OCI-LY1 (cell line): Measurements from ENCODE around the gene ANKRD31.
"Not testable (repeated sequence)": the region's sequence is repeated elsewhere in the genome, so short reads cannot be mapped to it uniquely, and the experiment has no call there.

Source experiments
- H2AFZ ChIP-seq: fragments of 200-600 bp; sonication (generic), shearing (Covaris generic); 2 replicates; pipeline ENCODE4 v1.6.0; 2014; ENCODE audit warnings: antibody characterized with exemption, mild to moderate bottlenecking, low read length
- H3F3A ChIP-seq: fragments of 200-600 bp; sonication (generic), shearing (Covaris generic); 2 replicates; pipeline ENCODE4 v1.6.0; 2014; ENCODE audit warnings: mild to moderate bottlenecking, antibody characterized with exemption, low read length, moderate library complexity; ENCODE audit not compliant: insufficient read depth
- H3K27ac ChIP-seq: fragments of 200-600 bp; sonication (generic); 2 replicates; pipeline ENCODE4 v1.5.1; 2014; ENCODE audit warnings: low read length, mixed run types, mild to moderate bottlenecking, low read depth; ENCODE audit not compliant: poor library complexity, severe bottlenecking
- H3K27me3 ChIP-seq: fragments of 200-600 bp; sonication (generic); 2 replicates; pipeline ENCODE4 v1.6.0; 2014; ENCODE audit warnings: antibody characterized with exemption, mild to moderate bottlenecking, low read length, moderate library complexity; ENCODE audit not compliant: insufficient read depth
- H3K36me3 ChIP-seq: fragments of 200-600 bp; sonication (generic); 2 replicates; pipeline ENCODE4 v1.6.1; 2014; ENCODE audit warnings: mild to moderate bottlenecking, antibody characterized with exemption, low read length, moderate library complexity, mixed read lengths; ENCODE audit not compliant: insufficient read depth
- H3K4me1 ChIP-seq: fragments of 200-600 bp; sonication (generic); 2 replicates; pipeline ENCODE4 v1.5.1; 2014; ENCODE audit warnings: mild to moderate bottlenecking, low read length, moderate library complexity; ENCODE audit not compliant: insufficient read depth, severe bottlenecking
- H3K4me2 ChIP-seq: fragments of 200-600 bp; sonication (generic), shearing (Covaris generic); 2 replicates; pipeline ENCODE4 v1.6.1; 2014; ENCODE audit warnings: low read length
- H3K4me3 ChIP-seq: fragments of 200-600 bp; sonication (generic); 2 replicates; pipeline ENCODE4 v1.5.1; 2014; ENCODE audit warnings: low read length, low read depth, mild to moderate bottlenecking, mixed read lengths; ENCODE audit not compliant: poor library complexity, severe bottlenecking
- H3K79me2 ChIP-seq: fragments of 200-600 bp; shearing (Covaris generic); 2 replicates; pipeline ENCODE4 v1.6.1; 2016; ENCODE audit warnings: mixed run types, low read length, mixed read lengths; ENCODE audit not compliant: insufficient read depth
- H3K9ac ChIP-seq: fragments of 200-600 bp; sonication (generic), shearing (Covaris generic); 2 replicates; pipeline ENCODE4 v1.6.1; 2014; ENCODE audit warnings: mild to moderate bottlenecking, low read length, mixed read lengths
- H3K9me2 ChIP-seq: fragments of 200-600 bp; sonication (generic), shearing (Covaris generic); 2 replicates; pipeline ENCODE4 v1.6.1; 2014; ENCODE audit warnings: low read depth, mild to moderate bottlenecking, low read length, mixed read lengths
- H3K9me3 ChIP-seq: fragments of 200-600 bp; shearing (Covaris generic); 2 replicates; pipeline ENCODE4 v1.6.1; 2014; ENCODE audit warnings: low read length, mixed read lengths
- H4K20me1 ChIP-seq: fragments of 200-600 bp; sonication (generic), shearing (Covaris generic); 2 replicates; pipeline ENCODE4 v1.6.0; 2016; ENCODE audit warnings: mild to moderate bottlenecking, low read length; ENCODE audit not compliant: insufficient read depth
- CTCF ChIP-seq: fragments of 200-600 bp; sonication (generic), shearing (Covaris generic); IDR thresholded peaks from 2 replicates; pipeline ENCODE4 v1.5.1; 2017; ENCODE audit warnings: mild to moderate bottlenecking, antibody characterized with exemption, low read length, moderate library complexity, mixed read lengths
- EZH2 ChIP-seq: fragments of 200-600 bp; sonication (generic), shearing (Covaris generic); IDR thresholded peaks from 2 replicates; pipeline ENCODE4 v1.8.0; 2017; ENCODE audit warnings: borderline replicate concordance, mixed run types, mild to moderate bottlenecking, antibody characterized with exemption, low read length, moderate library complexity, mixed read lengths

ANKRD31 gene

DNA sequence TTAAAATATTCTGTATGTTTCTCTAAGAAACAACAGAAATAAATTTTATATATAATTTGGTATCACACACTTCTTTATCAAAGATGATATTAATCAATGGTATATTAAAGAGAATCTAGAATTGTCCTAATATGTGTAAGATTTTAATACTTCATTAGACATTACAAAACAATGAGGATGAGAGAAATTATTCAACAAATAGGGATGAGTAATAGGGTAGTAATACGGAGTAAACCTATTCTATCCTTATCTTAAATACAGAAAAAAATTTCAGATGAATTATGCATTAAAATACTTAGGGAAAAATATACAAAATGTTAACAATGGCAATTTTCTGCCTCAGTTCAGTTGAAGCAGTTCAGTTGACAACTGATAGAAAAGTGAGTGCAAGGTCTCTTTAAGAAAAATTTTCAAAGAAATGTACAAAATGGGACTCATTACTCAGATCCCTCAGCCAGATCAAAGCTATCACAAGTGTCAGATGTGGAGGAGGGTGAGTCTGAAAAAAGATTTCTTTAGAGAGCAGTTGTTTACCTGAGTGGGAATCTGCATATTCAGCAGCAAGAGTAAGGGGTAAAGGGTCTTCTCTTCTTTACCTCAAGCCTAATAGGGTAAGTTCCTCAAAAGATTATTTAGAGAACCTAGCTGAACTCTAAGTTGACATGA lies 127.6 kb downstream of the ANKRD31 start:
- no peak overlapping the region for H3K27ac ChIP-seq
- H3K9me2 ChIP-seq, result no peaks in the 10 kb centered on the region
- no peaks in the 10 kb centered on the region for H3K36me3 ChIP-seq

GRCh38 chr5:75108515-75108914 lies 128.2 kb downstream of the ANKRD31 start:
- H3K4me2 ChIP-seq, result no peak overlapping the region
- no peak overlapping the region for H2AFZ ChIP-seq
- H3K27me3 ChIP-seq, result no peaks in the 10 kb centered on the region
- no peak overlapping the region for H3K9ac ChIP-seq
- H3K36me3 ChIP-seq, result no peaks in the 10 kb centered on the region
- no peaks in the 10 kb centered on the region for H4K20me1 ChIP-seq
- H3K4me1 ChIP-seq, result no peaks in the 10 kb centered on the region
- no peak overlapping the region for H3K4me3 ChIP-seq
- H3K9me2 ChIP-seq, result no peaks in the 10 kb centered on the region
- no peak overlapping the region for H3K27ac ChIP-seq
- no peaks in the 10 kb centered on the region for H3K79me2 ChIP-seq
- H3F3A ChIP-seq, result no peaks in the 10 kb centered on the region
- H3K9me3 ChIP-seq, result no peaks in the 10 kb centered on the region
- TF ChIP-seq EZH2 (no peak), CTCF (no peak)

More for the DNA sequence above, 127.6 kb downstream of the ANKRD31 start:
- TF ChIP-seq EZH2, result no peak
- TF ChIP-seq CTCF, result no peak
- no peaks in the 10 kb centered on the region for H3K4me1 ChIP-seq
- no peak overlapping the region for H3K9ac ChIP-seq
- no peaks in the 10 kb centered on the region for H4K20me1 ChIP-seq
- no peak overlapping the region for H3K4me3 ChIP-seq
- no peaks in the 10 kb centered on the region for H3K27me3 ChIP-seq
- no peaks in the 10 kb centered on the region for H3K79me2 ChIP-seq
- no peak overlapping the region for H3K4me2 ChIP-seq
- no peaks in the 10 kb centered on the region for H3F3A ChIP-seq
- H2AFZ ChIP-seq, result no peak overlapping the region
- H3K9me3 ChIP-seq, result no peaks in the 10 kb centered on the region

DNA sequence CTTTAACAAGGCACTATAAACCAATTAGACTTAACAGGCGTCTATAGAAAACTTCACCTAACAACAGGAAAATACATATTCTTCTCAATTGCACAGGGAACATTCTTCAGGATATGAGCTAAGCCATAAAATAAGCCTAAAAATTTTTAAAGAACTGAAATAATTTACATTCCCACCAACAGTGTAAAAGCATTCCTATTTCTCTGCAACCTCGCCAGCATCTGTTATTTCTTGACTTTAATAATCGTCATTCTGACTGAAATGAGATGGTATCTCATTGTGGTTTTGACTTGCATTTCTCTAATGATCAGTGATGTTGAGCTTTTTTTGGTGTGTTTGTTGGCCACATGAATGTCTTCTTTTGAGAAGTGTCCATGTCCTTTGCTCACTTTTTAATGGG lies 140.7 kb downstream of the ANKRD31 start:
- H3K4me1 ChIP-seq, H3K4me2 ChIP-seq, H3K36me3 ChIP-seq, H3K9me2 ChIP-seq, H3K79me2 ChIP-seq, H3F3A ChIP-seq, H3K4me3 ChIP-seq, H3K9ac ChIP-seq, H2AFZ ChIP-seq, H3K27ac ChIP-seq, H3K9me3 ChIP-seq, H4K20me1 ChIP-seq, H3K27me3 ChIP-seq: not testable (repeated sequence)

DNA sequence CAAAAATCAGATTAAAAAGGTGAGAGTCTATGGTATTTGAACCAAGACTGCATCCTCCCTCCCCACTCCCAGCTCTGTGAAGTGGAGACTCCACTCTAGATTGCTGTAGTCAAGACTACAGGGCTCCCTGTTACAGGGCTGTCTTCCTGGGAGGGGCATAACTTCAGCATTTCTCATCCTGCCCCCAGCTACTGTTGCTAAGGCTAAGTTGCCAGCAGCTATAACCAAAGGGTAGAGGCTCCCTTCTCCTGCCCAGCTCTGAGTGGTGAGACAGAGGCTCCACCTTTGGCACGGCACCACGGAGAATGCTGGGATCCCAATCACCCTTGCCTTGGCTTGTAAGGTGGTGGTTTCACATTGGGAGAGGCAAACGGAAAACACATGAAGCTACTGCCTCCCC lies 145.1 kb downstream of the ANKRD31 start:
- H3K27me3 ChIP-seq, result no peaks in the 10 kb centered on the region
- no peaks in the 10 kb centered on the region for H4K20me1 ChIP-seq
- H3K9me2 ChIP-seq, result no peaks in the 10 kb centered on the region
- no peak overlapping the region for H3K4me3 ChIP-seq
- H3K79me2 ChIP-seq, result no peaks in the 10 kb centered on the region
- no peak overlapping the region for H3K9ac ChIP-seq
- H3K27ac ChIP-seq, result no peak overlapping the region
- TF ChIP-seq CTCF (no peak), EZH2 (no peak)
- H3K4me1 ChIP-seq, result no peaks in the 10 kb centered on the region
- no peak overlapping the region for H2AFZ ChIP-seq
- no peaks in the 10 kb centered on the region for H3F3A ChIP-seq
- H3K4me2 ChIP-seq, result no peak overlapping the region
- no peaks in the 10 kb centered on the region for H3K9me3 ChIP-seq
- H3K36me3 ChIP-seq, result no peaks in the 10 kb centered on the region
